ENCODE measurements around the gene CYP4F22.

DNA sequence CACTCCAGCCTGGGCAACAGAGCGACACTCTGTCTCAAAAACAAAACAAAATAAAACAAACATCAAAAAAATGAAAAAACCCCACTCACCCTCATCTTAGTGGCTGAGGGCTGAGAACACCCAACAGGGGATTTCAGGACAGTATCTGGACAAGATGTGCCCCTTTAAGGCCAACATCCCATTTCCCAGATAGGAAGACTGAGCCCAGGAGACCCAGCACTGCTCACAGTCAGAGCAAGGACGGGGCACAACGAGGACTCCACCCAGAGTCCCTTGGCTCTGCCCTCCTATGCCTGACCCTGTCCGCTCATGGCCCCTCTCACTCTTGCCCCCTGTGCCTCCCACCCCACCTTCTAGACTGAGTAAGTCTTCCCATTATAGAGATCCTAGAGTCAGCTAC lies 53.8 kb downstream of the CYP4F22 start:
- TF ChIP-seq, protein P1, sequence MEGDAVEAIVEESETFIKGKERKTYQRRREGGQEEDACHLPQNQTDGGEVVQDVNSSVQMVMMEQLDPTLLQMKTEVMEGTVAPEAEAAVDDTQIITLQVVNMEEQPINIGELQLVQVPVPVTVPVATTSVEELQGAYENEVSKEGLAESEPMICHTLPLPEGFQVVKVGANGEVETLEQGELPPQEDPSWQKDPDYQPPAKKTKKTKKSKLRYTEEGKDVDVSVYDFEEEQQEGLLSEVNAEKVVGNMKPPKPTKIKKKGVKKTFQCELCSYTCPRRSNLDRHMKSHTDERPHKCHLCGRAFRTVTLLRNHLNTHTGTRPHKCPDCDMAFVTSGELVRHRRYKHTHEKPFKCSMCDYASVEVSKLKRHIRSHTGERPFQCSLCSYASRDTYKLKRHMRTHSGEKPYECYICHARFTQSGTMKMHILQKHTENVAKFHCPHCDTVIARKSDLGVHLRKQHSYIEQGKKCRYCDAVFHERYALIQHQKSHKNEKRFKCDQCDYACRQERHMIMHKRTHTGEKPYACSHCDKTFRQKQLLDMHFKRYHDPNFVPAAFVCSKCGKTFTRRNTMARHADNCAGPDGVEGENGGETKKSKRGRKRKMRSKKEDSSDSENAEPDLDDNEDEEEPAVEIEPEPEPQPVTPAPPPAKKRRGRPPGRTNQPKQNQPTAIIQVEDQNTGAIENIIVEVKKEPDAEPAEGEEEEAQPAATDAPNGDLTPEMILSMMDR (IDR thresholded peaks at IDR 0.05), result no peak
- TF ChIP-seq POLR2A (IDR thresholded peaks at IDR 0.05), result no peak
